GM23248 (cell line): ENCODE results near the gene CWC27. TPM values are rescaled to one million over a fixed set of nuclear protein-coding genes. Genes with fewer than 3 reads are reported as not detected.
A peak's percentile ranks its signal among the peaks of the same experiment; 100 is the strongest.

ENCODE experiments used
- DNase-seq: peaks from one replicate; pipeline ENCODE4 v3.0.0-alpha.2; 2015
- H2AFZ ChIP-seq: fragments of 200-600 bp; sonication (generic); 2 replicates; pipeline ENCODE4 v1.6.1; 2016; ENCODE audit warnings: antibody characterized with exemption
- H3F3A ChIP-seq: fragments of 200-600 bp; sonication (generic); 2 replicates; pipeline ENCODE4 v1.6.1; 2016; ENCODE audit warnings: mild to moderate bottlenecking, antibody characterized with exemption, mixed run types; ENCODE audit not compliant: insufficient read depth
- H3K27ac ChIP-seq: fragments of 200-600 bp; sonication (generic); 2 replicates; pipeline ENCODE4 v1.5.1; 2016; ENCODE audit warnings: mild to moderate bottlenecking
- H3K27me3 ChIP-seq: fragments of 200-600 bp; sonication (generic); replicated peaks from 2 replicates; pipeline ENCODE4 v1.6.1; 2016; ENCODE audit warnings: mild to moderate bottlenecking; ENCODE audit not compliant: insufficient read depth
- H3K36me3 ChIP-seq: fragments of 200-600 bp; sonication (generic); 2 replicates; pipeline ENCODE4 v1.6.1; 2016; ENCODE audit warnings: low read depth, mild to moderate bottlenecking
- H3K4me1 ChIP-seq: fragments of 200-600 bp; sonication (generic); 2 replicates; pipeline ENCODE4 v1.6.1; 2016; ENCODE audit warnings: mild to moderate bottlenecking; ENCODE audit not compliant: insufficient read depth
- H3K4me2 ChIP-seq: fragments of 200-600 bp; sonication (generic); one replicate; pipeline ENCODE4 v1.6.1; 2016; ENCODE audit warnings: mild to moderate bottlenecking; ENCODE audit not compliant: unreplicated experiment
- H3K4me3 ChIP-seq: fragments of 200-600 bp; sonication (generic); 2 replicates; pipeline ENCODE4 v1.5.1; 2016; ENCODE audit warnings: mild to moderate bottlenecking
- H3K79me2 ChIP-seq: fragments of 200-600 bp; sonication (generic); 2 replicates; pipeline ENCODE4 v1.6.1; 2016; ENCODE audit warnings: mild to moderate bottlenecking; ENCODE audit not compliant: insufficient read depth
- H3K9ac ChIP-seq: fragments of 200-600 bp; sonication (generic); 2 replicates; pipeline ENCODE4 v1.6.1; 2016; ENCODE audit warnings: mild to moderate bottlenecking
- H3K9me2 ChIP-seq: fragments of 200-600 bp; sonication (generic); 2 replicates; pipeline ENCODE4 v1.6.1; 2016; ENCODE audit warnings: mixed run types, mild to moderate bottlenecking, moderate library complexity; ENCODE audit not compliant: insufficient read depth
- H3K9me3 ChIP-seq: fragments of 200-600 bp; sonication (generic); one replicate; pipeline ENCODE4 v1.6.1; 2017; ENCODE audit warnings: low read depth
- H4K20me1 ChIP-seq: fragments of 200-600 bp; sonication (generic); 2 replicates; pipeline ENCODE4 v1.6.0; 2016; ENCODE audit not compliant: insufficient read depth
- EZH2 ChIP-seq: fragments of 200-600 bp; sonication (generic); IDR thresholded peaks from 2 replicates; pipeline ENCODE4 v1.6.1; 2018; ENCODE audit warnings: antibody characterized with exemption, mild to moderate bottlenecking; ENCODE audit not compliant: insufficient read depth, poor library complexity, severe bottlenecking
- EZH2phosphoT487 ChIP-seq: fragments of 200-600 bp; sonication (generic); IDR thresholded peaks from 2 replicates; pipeline ENCODE4 v1.6.1; 2018; ENCODE audit warnings: antibody characterized with exemption, moderate library complexity, mild to moderate bottlenecking, low read depth; ENCODE audit not compliant: insufficient read depth
- WGBS, 2 experiments: methylation state at CpG; one replicate each; pipeline ENCODE4 v1.1.6; 2015 to 2017; ENCODE audit warnings: low lambda C conversion rate in 2 of 2, low coverage in 1 of 2; ENCODE audit errors: missing lambda C conversion rate in 2 of 2; 5-methylcytosine and 5-hydroxymethylcytosine counted together
- in situ Hi-C: fragments of 300-500 bp; cut with MboI; formaldehyde crosslinking; loops from 2 replicates; pipeline ENCODE4 v1.15.0; 2020
- polyA plus RNA-seq: library from polyadenylated mRNA; unstranded; fragments of >200 nt; fragmentation: Nextera tagmentation; extraction: Ambion mirVana; gene quantifications from 2 replicates; pipeline ENCODE4 v1.2.1, GENCODE V29; 2016
- total RNA-seq: library from RNA; depleted of rRNA; stranded (reverse); fragments of >200 nt; shearing (Covaris generic); gene quantifications from 2 replicates; pipeline ENCODE4 v1.2.3, GENCODE V29; 2014

The CWC27 gene
- total and polyA plus RNA-seq, 2 experiments from 2014 or later = 22.7 to 30.5 TPM

DNA sequence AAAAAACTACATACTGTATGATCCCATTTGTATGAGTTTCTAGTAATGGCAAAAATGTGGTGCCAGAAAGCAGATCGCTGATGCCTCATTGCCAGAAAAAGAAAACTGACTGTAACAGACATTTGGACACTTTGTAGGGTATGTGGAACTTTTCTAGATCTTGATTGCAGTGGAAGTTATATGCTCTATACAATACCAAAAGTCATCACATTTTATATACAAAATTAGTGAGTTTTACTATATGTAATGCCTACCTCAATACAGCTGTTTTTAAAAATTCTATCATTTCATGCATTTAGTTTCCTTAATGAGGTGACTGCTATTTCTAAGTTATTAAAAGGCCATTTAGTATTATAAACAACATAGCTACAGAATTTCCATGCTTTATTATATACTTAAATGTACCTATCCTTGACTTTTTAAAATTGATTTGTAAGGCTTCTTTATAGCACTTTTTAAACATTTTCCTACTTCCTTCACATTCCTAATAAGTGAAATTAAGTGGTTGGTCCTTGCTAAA, 199.9 kb downstream of the CWC27 start:
- Histone ChIP-seq H3K36me3 (peaks cover 11% of the 10 kb centered on the region), H2AFZ (no peak overlapping the region), H3K27ac (no peak overlapping the region), H3K9me2 (no peaks in the 10 kb centered on the region), H3K9me3 (peaks cover 6% of the 10 kb centered on the region), H3K4me2 (no peak overlapping the region), H3K4me3 (no peak overlapping the region), H3K9ac (no peak overlapping the region), H3K4me1 (peaks cover 8% of the 10 kb centered on the region; the same call in 1 of the 2 replicates), H3F3A (no peaks in the 10 kb centered on the region), H3K79me2 (no peaks in the 10 kb centered on the region), H4K20me1 (no peaks in the 10 kb centered on the region), H3K27me3 (no peaks in the 10 kb centered on the region)
- DNase-seq = no peak
- WGBS, 2 experiments = 100% methylated on average over 1 of the region's 1 CpG
- TF ChIP-seq EZH2 (no peak), EZH2phosphoT487 (no peak)
- in situ Hi-C loops = loop anchor here (10.0 kb wide), 1 partner anchor 516 kb away; the partner anchor contains the start of gene ADAMTS6

DNA sequence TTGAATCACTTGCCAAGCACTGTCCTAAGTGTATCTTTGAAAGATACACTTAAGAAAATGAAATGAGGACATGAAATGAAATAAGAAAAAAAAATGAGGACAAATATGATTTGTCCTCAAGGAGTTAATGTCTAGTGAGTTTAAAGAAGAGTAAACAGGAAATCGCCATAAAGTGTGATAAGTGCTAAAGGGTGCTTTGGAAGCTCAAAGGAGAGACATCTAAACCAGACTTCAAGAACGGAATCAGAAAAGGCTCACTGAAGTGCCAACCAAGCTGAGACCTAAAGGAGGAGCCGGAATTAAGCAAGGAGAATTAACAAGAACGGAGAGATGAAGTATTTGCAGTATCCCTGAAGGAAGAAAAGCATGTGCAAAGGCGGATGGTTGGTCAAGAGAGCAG, 200.8 kb downstream of the CWC27 start:
- no peaks in the 10 kb centered on the region for H3K27me3 ChIP-seq
- WGBS, 2 experiments = 85 to 89% methylated on average over 5 of the region's 5 CpGs
- H4K20me1 ChIP-seq = no peaks in the 10 kb centered on the region
- no peaks in the 10 kb centered on the region for H3K9me3 ChIP-seq
- H3K9ac ChIP-seq = no peak overlapping the region
- DNase-seq = no peak
- H3K79me2 ChIP-seq = no peaks in the 10 kb centered on the region
- H3K9me2 ChIP-seq = no peaks in the 10 kb centered on the region
- in situ Hi-C loops = loop anchor here (10.0 kb wide), 1 partner anchor 515 kb away; the partner anchor contains the start of gene ADAMTS6
- peaks cover 8% of the 10 kb centered on the region; the same call in 1 of the 2 replicates for H3K4me1 ChIP-seq
- TF ChIP-seq EZH2 (no peak), EZH2phosphoT487 (no peak)
- H3K4me2 ChIP-seq = no peak overlapping the region
- H3K36me3 ChIP-seq = peaks cover 2% of the 10 kb centered on the region; the same call in 1 of the 2 replicates
- no peak overlapping the region for H3K27ac ChIP-seq
- H2AFZ ChIP-seq = no peak overlapping the region
- H3F3A ChIP-seq = no peaks in the 10 kb centered on the region
- no peak overlapping the region for H3K4me3 ChIP-seq

GRCh38 chr5:64971513-64971912, 202.8 kb downstream of the CWC27 start:
- H3K79me2 ChIP-seq = no peaks in the 10 kb centered on the region
- H3K4me2 ChIP-seq = no peak overlapping the region
- H2AFZ ChIP-seq = 0 out of 2 replicates have a peak overlapping the region, but pooled peaks have one; percentile 4
- no peaks in the 10 kb centered on the region for H3K9me2 ChIP-seq
- no peak for TF ChIP-seq EZH2
- no peak for TF ChIP-seq EZH2phosphoT487
- WGBS, 2 experiments = 29 to 36% methylated on average over 2 of the region's 2 CpGs
- H3K27me3 ChIP-seq = no peaks in the 10 kb centered on the region
- DNase-seq = peak; percentile 61
- H3K9me3 ChIP-seq = no peaks in the 10 kb centered on the region
- H3K27ac ChIP-seq = 0 out of 2 replicates have a peak overlapping the region, but pooled peaks have one; percentile 17
- H3K4me3 ChIP-seq = no peak overlapping the region
- H3F3A ChIP-seq = no peaks in the 10 kb centered on the region
- peaks cover 8% of the 10 kb centered on the region; the same call in 1 of the 2 replicates for H3K4me1 ChIP-seq
- H3K9ac ChIP-seq = peak overlapping the region; percentile 14; the same call in 1 of the 2 replicates
- no peaks in the 10 kb centered on the region for H4K20me1 ChIP-seq
- in situ Hi-C loops = no loop called here
- no peaks in the 10 kb centered on the region for H3K36me3 ChIP-seq

GRCh38 chr5:64971990-64972389, 203.3 kb downstream of the CWC27 start:
- Histone ChIP-seq H3K4me1 (peaks cover 8% of the 10 kb centered on the region; the same call in 1 of the 2 replicates), H3K9ac (no peak overlapping the region), H3K4me3 (no peak overlapping the region), H3K27ac (0 out of 2 replicates have a peak overlapping the region, but pooled peaks have one; percentile 17), H3K79me2 (no peaks in the 10 kb centered on the region), H3K27me3 (no peaks in the 10 kb centered on the region), H3K36me3 (no peaks in the 10 kb centered on the region), H2AFZ (0 out of 2 replicates have a peak overlapping the region, but pooled peaks have one; percentile 3), H4K20me1 (no peaks in the 10 kb centered on the region), H3F3A (no peaks in the 10 kb centered on the region), H3K9me2 (no peaks in the 10 kb centered on the region), H3K4me2 (no peak overlapping the region), H3K9me3 (no peaks in the 10 kb centered on the region)
- TF ChIP-seq EZH2 = no peak
- TF ChIP-seq EZH2phosphoT487 = no peak
- no peak for DNase-seq
- WGBS, 2 experiments = 66 to 71% methylated on average over 3 of the region's 3 CpGs
- in situ Hi-C loops = no loop called here
